Loucy (cell line): Measurements from ENCODE around the gene ZDHHC8.

ENCODE experiments used
- H2AFZ ChIP-seq: fragments of 200-600 bp; sonication (generic); 2 replicates; pipeline ENCODE4 v1.6.0; 2016; ENCODE audit warnings: antibody characterized with exemption, mild to moderate bottlenecking, low read length, moderate library complexity
- H3F3A ChIP-seq: fragments of 200-600 bp; 2 replicates; pipeline ENCODE4 v1.6.0; 2016; ENCODE audit warnings: antibody characterized with exemption, low read depth, mild to moderate bottlenecking
- H3K27me3 ChIP-seq: fragments of 200-600 bp; sonication (generic); 2 replicates; pipeline ENCODE4 v1.6.1; 2014; ENCODE audit warnings: low read length, mild to moderate bottlenecking; ENCODE audit not compliant: insufficient read depth, poor library complexity, severe bottlenecking
- H3K36me3 ChIP-seq: fragments of 200-600 bp; sonication (generic); 2 replicates; pipeline ENCODE4 v1.6.1; 2016; ENCODE audit warnings: low read length; ENCODE audit not compliant: insufficient read depth
- H3K4me1 ChIP-seq: fragments of 200-600 bp; sonication (generic); 2 replicates; pipeline ENCODE4 v1.5.1; 2014; ENCODE audit warnings: low read length, mild to moderate bottlenecking; ENCODE audit not compliant: insufficient read depth, poor library complexity, severe bottlenecking
- H3K4me2 ChIP-seq: fragments of 200-600 bp; sonication (generic); 2 replicates; pipeline ENCODE4 v1.6.0; 2014; ENCODE audit warnings: antibody characterized with exemption, low read length, low read depth, mild to moderate bottlenecking; ENCODE audit not compliant: poor library complexity, severe bottlenecking
- H3K4me3 ChIP-seq: fragments of 200-600 bp; sonication (generic); 2 replicates; pipeline ENCODE4 v1.5.1; 2014; ENCODE audit warnings: low read length, mild to moderate bottlenecking, mixed read lengths; ENCODE audit not compliant: poor library complexity, severe bottlenecking
- H3K79me2 ChIP-seq: fragments of 200-600 bp; sonication (generic); 2 replicates; pipeline ENCODE4 v1.6.1; 2014; ENCODE audit warnings: low read length; ENCODE audit not compliant: insufficient read depth
- H3K9ac ChIP-seq: fragments of 200-600 bp; sonication (generic); 2 replicates; pipeline ENCODE4 v1.6.0; 2014; ENCODE audit warnings: mild to moderate bottlenecking, low read depth, low read length, moderate library complexity; ENCODE audit not compliant: poor library complexity, severe bottlenecking
- H3K9me2 ChIP-seq: fragments of 200-600 bp; sonication (generic); replicated peaks from 2 replicates; pipeline ENCODE4 v1.6.1; 2016; ENCODE audit warnings: low read depth, low read length, mixed read lengths
- H3K9me3 ChIP-seq: fragments of 200-600 bp; sonication (generic); 2 replicates; pipeline ENCODE4 v1.6.1; 2014; ENCODE audit warnings: mild to moderate bottlenecking, antibody characterized with exemption, low read length, low read depth; ENCODE audit not compliant: insufficient read depth
- H4K20me1 ChIP-seq: fragments of 200-600 bp; sonication (generic); 2 replicates; pipeline ENCODE4 v1.6.0; 2014; ENCODE audit warnings: antibody characterized with exemption, low read length, mild to moderate bottlenecking; ENCODE audit not compliant: insufficient read depth, poor library complexity, severe bottlenecking
- CTCF ChIP-seq: fragments of 200-600 bp; sonication (generic); conservative IDR thresholded peaks from 2 replicates; pipeline ENCODE4 v1.5.1; 2014; ENCODE audit warnings: mild to moderate bottlenecking, antibody characterized with exemption, low read length
- EZH2phosphoT487 ChIP-seq: fragments of 200-600 bp; IDR thresholded peaks from 2 replicates; pipeline ENCODE4 v1.6.1; 2018; ENCODE audit warnings: antibody characterized with exemption, mild to moderate bottlenecking, moderate library complexity, borderline replicate concordance

ZDHHC8 gene

GRCh38 chr22:20094197-20094807 is 37.3 kb upstream of the ZDHHC8 start:
- Histone ChIP-seq H3K79me2 (peaks cover 42% of the 10 kb centered on the region), H3K4me1 (no peaks in the 10 kb centered on the region), H3K9me2 (no peaks in the 10 kb centered on the region), H3K27me3 (no peaks in the 10 kb centered on the region), H2AFZ (no peak overlapping the region), H3F3A (no peaks in the 10 kb centered on the region), H3K4me3 (no peak overlapping the region), H3K4me2 (no peak overlapping the region), H3K9ac (no peak overlapping the region), H3K9me3 (no peaks in the 10 kb centered on the region), H3K36me3 (peaks cover 94% of the 10 kb centered on the region), H4K20me1 (peaks cover 29% of the 10 kb centered on the region)
- TF ChIP-seq EZH2phosphoT487, result no peak
- TF ChIP-seq CTCF, result no peak

- Histone ChIP-seq H3K27me3 (no peaks in the 10 kb centered on the region), H3K4me3 (no peak overlapping the region), H3K79me2 (peaks cover 38% of the 10 kb centered on the region)
Observed at GRCh38 chr22:20095521-20095920, 36.1 kb upstream of the ZDHHC8 start.

GRCh38 chr22:20096574-20097420 is 34.8 kb upstream of the ZDHHC8 start:
- H3K27me3 ChIP-seq, result no peaks in the 10 kb centered on the region

More at GRCh38 chr22:20095521-20095920, 36.1 kb upstream of the ZDHHC8 start:
- Histone ChIP-seq H3K36me3 (peaks cover 93% of the 10 kb centered on the region), H3K4me1 (no peaks in the 10 kb centered on the region), H3K9ac (no peak overlapping the region), H2AFZ (no peak overlapping the region), H4K20me1 (peaks cover 22% of the 10 kb centered on the region), H3K9me2 (no peaks in the 10 kb centered on the region), H3K4me2 (no peak overlapping the region), H3F3A (no peaks in the 10 kb centered on the region), H3K9me3 (no peaks in the 10 kb centered on the region)
- TF ChIP-seq CTCF (no peak), EZH2phosphoT487 (no peak)

More at GRCh38 chr22:20096574-20097420, 34.8 kb upstream of the ZDHHC8 start:
- H3K4me3 ChIP-seq, result no peak overlapping the region
- H3K9ac ChIP-seq, result no peak overlapping the region
- H3K79me2 ChIP-seq, result peaks cover 43% of the 10 kb centered on the region
- no peaks in the 10 kb centered on the region for H3K9me2 ChIP-seq
- peaks cover 91% of the 10 kb centered on the region for H3K36me3 ChIP-seq
- TF ChIP-seq EZH2phosphoT487, result no peak
- no peak for TF ChIP-seq CTCF
- no peaks in the 10 kb centered on the region for H3K9me3 ChIP-seq
- no peaks in the 10 kb centered on the region for H3K4me1 ChIP-seq
- H2AFZ ChIP-seq, result no peak overlapping the region
- no peaks in the 10 kb centered on the region for H3F3A ChIP-seq
- peaks cover 24% of the 10 kb centered on the region for H4K20me1 ChIP-seq
- no peak overlapping the region for H3K4me2 ChIP-seq
